Umbilical cord (tissue), 2 donors: ENCODE data around the gene MIPOL1. TPM values are rescaled to one million over a fixed set of nuclear protein-coding genes. Genes with fewer than 3 reads are reported as not detected.

Experiments
- DNase-seq: peaks from one replicate; pipeline ENCODE4 v3.0.0-alpha.2; 2015; ENCODE audit warnings: low spot score
- total RNA-seq: library from RNA; depleted of rRNA; stranded (reverse); fragments of >200 nt; gene quantifications from one replicate; pipeline ENCODE4 v1.2.3, GENCODE V29; 2014; ENCODE audit warnings: low replicate concordance; ENCODE audit not compliant: insufficient read depth

MIPOL1 gene
- total RNA-seq, 1 donor from 2014 or later = 65.0 TPM

- DNase-seq = no peak
These were observed 200.1 kb downstream of the MIPOL1 start for GRCh38 chr14:37397941-37398215.

GRCh38 chr14:37399517-37399916 is 201.8 kb downstream of the MIPOL1 start:
- no peak for DNase-seq

- no peak for DNase-seq
These were observed 203.4 kb downstream of the MIPOL1 start for GRCh38 chr14:37401093-37401492.

GRCh38 chr14:37403626-37404025 is 205.9 kb downstream of the MIPOL1 start:
- DNase-seq = no peak

GRCh38 chr14:37406095-37406494 is 208.4 kb downstream of the MIPOL1 start:
- no peak for DNase-seq

GRCh38 chr14:37411079-37411735 is 213.5 kb downstream of the MIPOL1 start:
- DNase-seq = no peak

- no peak for DNase-seq
These were observed 215.3 kb downstream of the MIPOL1 start for GRCh38 chr14:37413050-37413449.

GRCh38 chr14:37413504-37414003 is 215.8 kb downstream of the MIPOL1 start:
- DNase-seq = no peak

- no peak for DNase-seq
These were observed 218.5 kb downstream of the MIPOL1 start for GRCh38 chr14:37416264-37416663.

GRCh38 chr14:37417151-37417550 is 219.4 kb downstream of the MIPOL1 start:
- DNase-seq = no peak

GRCh38 chr14:37417833-37418232 is 220.1 kb downstream of the MIPOL1 start:
- no peak for DNase-seq

- no peak for DNase-seq
These were observed 222.9 kb downstream of the MIPOL1 start for GRCh38 chr14:37420622-37421021.

- no peak for DNase-seq
These were observed 224.6 kb downstream of the MIPOL1 start for GRCh38 chr14:37422319-37422718.

GRCh38 chr14:37422748-37423147 is 225.0 kb downstream of the MIPOL1 start:
- no peak for DNase-seq

GRCh38 chr14:37428954-37429353 is 231.2 kb downstream of the MIPOL1 start:
- peak; percentile 14 for DNase-seq

- DNase-seq = no peak
These were observed 231.9 kb downstream of the MIPOL1 start for GRCh38 chr14:37429618-37430017.

GRCh38 chr14:37434867-37435266 is 237.1 kb downstream of the MIPOL1 start:
- DNase-seq = no peak

GRCh38 chr14:37436519-37436918 is 238.8 kb downstream of the MIPOL1 start:
- DNase-seq = no peak

GRCh38 chr14:37437490-37437889 is 239.8 kb downstream of the MIPOL1 start:
- no peak for DNase-seq

GRCh38 chr14:37438444-37438843 is 240.7 kb downstream of the MIPOL1 start:
- peak; percentile 9 for DNase-seq

GRCh38 chr14:37443461-37443860 is 245.7 kb downstream of the MIPOL1 start:
- DNase-seq = no peak

GRCh38 chr14:37447883-37448391 is 250.2 kb downstream of the MIPOL1 start:
- peak; percentile 11 for DNase-seq

- DNase-seq = peak; percentile 28
These were observed 254.6 kb downstream of the MIPOL1 start for GRCh38 chr14:37452323-37452722.

GRCh38 chr14:37453985-37454384 is 256.2 kb downstream of the MIPOL1 start:
- no peak for DNase-seq
